Astrocyte (in vitro differentiated cells and primary cell): ENCODE measurements around the gene LOXL4.

ENCODE experiments used
- EZH2 ChIP-seq: IDR thresholded peaks from 2 replicates; pipeline ENCODE4 v1.6.1; 2012; ENCODE audit warnings: mild to moderate bottlenecking, low read length, inconsistent platforms; ENCODE audit not compliant: insufficient read depth
- TF ChIP-seq, protein P1 (sequence below): IDR thresholded peaks from 2 replicates; pipeline ENCODE4 v1.5.1; 2011; ENCODE audit warnings: low read depth, mild to moderate bottlenecking, inconsistent platforms, low read length, moderate library complexity; ENCODE audit not compliant: insufficient read depth

- TF ChIP-seq, protein P1, sequence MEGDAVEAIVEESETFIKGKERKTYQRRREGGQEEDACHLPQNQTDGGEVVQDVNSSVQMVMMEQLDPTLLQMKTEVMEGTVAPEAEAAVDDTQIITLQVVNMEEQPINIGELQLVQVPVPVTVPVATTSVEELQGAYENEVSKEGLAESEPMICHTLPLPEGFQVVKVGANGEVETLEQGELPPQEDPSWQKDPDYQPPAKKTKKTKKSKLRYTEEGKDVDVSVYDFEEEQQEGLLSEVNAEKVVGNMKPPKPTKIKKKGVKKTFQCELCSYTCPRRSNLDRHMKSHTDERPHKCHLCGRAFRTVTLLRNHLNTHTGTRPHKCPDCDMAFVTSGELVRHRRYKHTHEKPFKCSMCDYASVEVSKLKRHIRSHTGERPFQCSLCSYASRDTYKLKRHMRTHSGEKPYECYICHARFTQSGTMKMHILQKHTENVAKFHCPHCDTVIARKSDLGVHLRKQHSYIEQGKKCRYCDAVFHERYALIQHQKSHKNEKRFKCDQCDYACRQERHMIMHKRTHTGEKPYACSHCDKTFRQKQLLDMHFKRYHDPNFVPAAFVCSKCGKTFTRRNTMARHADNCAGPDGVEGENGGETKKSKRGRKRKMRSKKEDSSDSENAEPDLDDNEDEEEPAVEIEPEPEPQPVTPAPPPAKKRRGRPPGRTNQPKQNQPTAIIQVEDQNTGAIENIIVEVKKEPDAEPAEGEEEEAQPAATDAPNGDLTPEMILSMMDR, result no peak
- TF ChIP-seq EZH2, result no peak
Measured at GRCh38 chr10:98248018-98248417, 20.0 kb downstream of the LOXL4 start.
